HG03378 (cell line): ENCODE measurements around the gene ZBTB8OS.

Experiments
- ATAC-seq: cut with Tn5 transposase; IDR thresholded peaks from one replicate; pipeline ENCODE4 v1.9.1; 2021; ENCODE audit warnings: mild to moderate bottlenecking, moderate library complexity; ENCODE audit not compliant: unreplicated experiment

The ZBTB8OS gene

GRCh38 chr1:32612189-32612881 lies 38.0 kb downstream of the ZBTB8OS start:
- no peak for ATAC-seq

DNA sequence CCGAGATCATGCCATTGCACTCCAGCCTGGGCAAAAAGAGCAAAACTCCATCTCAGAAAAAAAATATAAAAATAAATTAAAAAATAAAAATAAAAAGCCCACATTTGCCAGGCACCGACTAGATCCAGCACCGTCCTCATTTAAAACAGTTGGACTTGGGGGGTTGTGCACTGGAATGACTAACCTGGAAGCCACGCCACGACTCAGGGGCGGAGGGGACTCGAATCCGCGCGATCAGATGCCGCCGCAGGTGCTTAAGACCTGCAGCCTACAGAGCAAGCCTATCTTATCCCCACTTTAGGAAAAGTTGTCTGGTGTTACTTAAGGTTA lies 38.5 kb downstream of the ZBTB8OS start:
- no peak for ATAC-seq

DNA sequence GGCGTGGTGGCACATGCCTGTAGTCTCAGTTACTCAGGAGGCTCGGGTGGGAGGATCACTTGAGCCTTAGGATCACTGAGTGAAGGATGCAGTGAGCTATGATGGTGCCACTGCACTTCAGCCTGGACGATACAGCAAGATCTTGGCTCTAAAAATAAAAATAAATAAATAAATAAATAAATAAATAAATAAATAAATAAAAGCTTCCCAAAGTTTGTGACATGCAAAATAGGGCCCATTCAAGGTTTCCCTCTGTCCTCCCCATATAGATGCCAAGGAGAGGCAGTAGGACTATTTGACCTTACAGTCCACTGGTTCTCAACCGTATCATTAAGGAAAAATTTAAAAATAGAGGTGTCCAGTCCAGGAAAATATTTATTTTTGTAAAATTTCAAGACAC lies 41.2 kb downstream of the ZBTB8OS start:
- no peak for ATAC-seq

DNA sequence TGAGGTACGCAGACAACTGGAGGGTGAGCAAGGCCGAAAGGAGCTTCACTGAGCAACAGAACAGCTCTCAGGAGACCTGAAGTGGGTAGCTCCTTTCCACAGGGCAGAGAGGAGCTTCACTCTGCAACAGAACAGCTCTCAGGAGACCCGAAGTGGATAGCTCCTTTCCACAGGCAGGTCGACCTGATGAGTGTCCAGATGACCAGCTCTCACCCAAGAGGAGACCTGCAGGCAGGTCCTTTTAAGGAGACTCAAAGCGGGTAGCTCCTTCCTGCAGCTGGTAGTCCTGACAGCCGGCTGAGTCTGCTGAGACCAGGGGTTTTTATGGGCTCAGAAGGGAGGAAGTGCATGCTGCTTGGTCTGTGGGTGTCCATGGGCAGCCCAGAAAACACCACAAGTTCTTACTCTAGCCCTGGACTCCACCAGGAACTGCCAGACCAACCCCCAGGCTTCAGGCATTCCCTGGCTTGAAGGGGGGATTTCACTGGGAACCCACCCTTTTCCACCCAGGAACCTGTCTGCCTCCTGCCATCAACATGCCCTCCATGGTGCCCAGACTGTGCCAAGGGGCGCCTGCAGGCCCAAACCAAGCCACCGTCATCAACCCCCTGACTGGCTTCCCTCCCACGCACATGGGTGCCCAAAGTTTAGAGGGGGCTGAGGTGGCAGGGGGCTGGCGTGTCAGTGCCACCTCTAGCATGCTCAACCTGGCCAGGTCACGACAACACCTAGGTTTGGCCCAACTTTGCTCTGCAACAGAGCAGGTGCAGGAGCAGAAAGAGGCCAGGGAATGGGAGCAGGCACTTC lies 43.6 kb downstream of the ZBTB8OS start:
- ATAC-seq: no peak

- no peak for ATAC-seq
Observed at GRCh38 chr1:32605711-32606424, 44.5 kb downstream of the ZBTB8OS start.

DNA sequence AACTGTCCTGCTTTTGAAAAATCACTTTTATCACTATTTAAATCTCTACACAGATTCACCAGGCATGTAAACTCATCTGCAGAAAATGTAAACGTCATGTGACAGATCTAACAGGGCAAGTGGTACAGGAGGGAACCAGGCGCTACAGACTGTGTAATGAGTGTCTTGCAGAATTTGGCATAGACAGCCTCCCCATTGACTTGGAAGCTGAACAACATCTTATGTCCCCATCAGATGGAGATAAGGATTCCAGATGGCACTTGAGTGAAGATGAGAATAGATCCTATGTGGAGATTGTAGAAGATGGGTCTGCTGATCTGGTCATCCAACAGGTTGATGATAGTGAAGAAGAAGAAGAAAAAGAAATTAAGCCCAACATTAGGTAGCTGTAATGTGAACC lies 50.3 kb downstream of the ZBTB8OS start:
- no peak for ATAC-seq

GRCh38 chr1:32592943-32593342 lies 57.4 kb downstream of the ZBTB8OS start:
- no peak for ATAC-seq

DNA sequence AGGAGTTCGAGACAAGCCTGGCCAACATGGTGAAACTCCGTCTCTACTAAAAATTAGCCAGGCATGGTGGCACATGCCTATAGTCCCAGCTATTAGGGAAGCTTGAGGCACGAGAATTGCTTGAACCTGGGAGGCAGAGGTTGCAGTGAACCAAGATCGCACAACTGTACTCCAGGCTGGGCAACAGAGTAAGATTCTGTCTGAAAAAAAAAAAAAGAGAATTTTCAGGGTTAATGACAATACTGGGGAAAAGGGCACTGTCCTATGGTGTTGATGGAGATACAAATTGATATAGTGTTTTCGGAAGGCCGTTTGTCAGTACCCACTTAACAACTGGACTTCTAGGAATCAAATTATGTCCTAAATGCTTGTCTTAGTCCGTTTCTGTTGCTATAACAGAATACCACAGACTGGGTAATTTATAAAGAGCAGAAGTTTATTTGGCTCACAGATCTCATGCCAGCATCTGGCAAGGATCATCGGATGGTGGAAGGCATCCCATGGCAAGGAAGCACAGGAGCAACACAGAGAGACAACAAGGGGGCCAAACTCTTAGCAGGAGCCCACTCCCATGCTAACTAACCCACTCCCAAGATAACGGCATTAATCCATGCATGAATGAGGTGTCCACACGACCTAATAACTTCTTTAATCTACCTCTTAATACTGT lies 69.9 kb downstream of the ZBTB8OS start:
- no peak for ATAC-seq
